Mammary epithelial cell (primary cell): ENCODE data around the gene LPAR5.

Experiments
- CTCF ChIP-seq, 2 donors: IDR thresholded peaks in 1 of 2; conservative IDR thresholded peaks in 1 of 2; 2 replicates each; pipeline ENCODE4 v1.5.1; 2011 to 2012; ENCODE audit warnings: inconsistent platforms in 2 of 2, low read length in 2 of 2, mild to moderate bottlenecking in 2 of 2, control low read depth in 1 of 2, low read depth in 1 of 2; ENCODE audit not compliant: insufficient read depth in 1 of 2; ENCODE audit errors: extremely low read depth in 1 of 2
- EZH2 ChIP-seq: IDR thresholded peaks from 2 replicates; pipeline ENCODE4 v1.6.1; 2012; ENCODE audit warnings: low read length, inconsistent platforms, borderline replicate concordance

- TF ChIP-seq CTCF (conservative IDR thresholded peaks at IDR 0.05 in 1 of 2, IDR thresholded peaks at IDR 0.05 in 1 of 2; ENCODE audit: extremely low read depth in 1 of 2, insufficient read depth in 1 of 2, low read depth in 1 of 2, low read length in 2 of 2) (no peak), EZH2 (no peak)
Measured at GRCh38 chr12:6635375-6635855, 344 bp downstream of the LPAR5 start.
